Trophoblast cell (in vitro differentiated cells and primary cell): ENCODE measurements around the gene PDLIM5.
A peak's percentile ranks its signal among the peaks of the same experiment; 100 is the strongest.

ENCODE experiments used
- DNase-seq, 2 donors: peaks; one replicate each; pipeline ENCODE4 v3.0.0-alpha.2; 2016
- H2AFZ ChIP-seq: 2 replicates; pipeline ENCODE4 v1.6.1; 2013; ENCODE audit warnings: low read length, moderate library complexity, mild to moderate bottlenecking; ENCODE audit not compliant: insufficient read depth, poor library complexity
- H2AK5ac ChIP-seq: 2 replicates; pipeline ENCODE4 v1.6.1; 2013; ENCODE audit warnings: mild to moderate bottlenecking, low read length
- H2BK120ac ChIP-seq: 2 replicates; pipeline ENCODE4 v1.6.1; 2013; ENCODE audit warnings: low read length, mild to moderate bottlenecking, moderate library complexity; ENCODE audit not compliant: insufficient read depth, poor library complexity
- H2BK12ac ChIP-seq: 2 replicates; pipeline ENCODE4 v1.6.1; 2013; ENCODE audit warnings: mild to moderate bottlenecking, low read length, moderate library complexity
- H2BK5ac ChIP-seq: 2 replicates; pipeline ENCODE4 v1.6.1; 2013; ENCODE audit warnings: low read length, low read depth, moderate library complexity, mild to moderate bottlenecking; ENCODE audit not compliant: poor library complexity
- H3K14ac ChIP-seq: 2 replicates; pipeline ENCODE4 v1.6.1; 2013; ENCODE audit warnings: mild to moderate bottlenecking, low read length
- H3K18ac ChIP-seq: 2 replicates; pipeline ENCODE4 v1.6.1; 2013; ENCODE audit warnings: mild to moderate bottlenecking, low read length
- H3K23ac ChIP-seq: 2 replicates; pipeline ENCODE4 v1.6.1; 2013; ENCODE audit warnings: low read length
- H3K27ac ChIP-seq: 2 replicates; pipeline ENCODE4 v1.5.1; 2013; ENCODE audit warnings: low read depth, mild to moderate bottlenecking, inconsistent platforms, low read length, moderate library complexity
- H3K27me3 ChIP-seq: 2 replicates; pipeline ENCODE4 v1.6.1; 2013; ENCODE audit warnings: inconsistent platforms, mild to moderate bottlenecking, low read length, moderate library complexity; ENCODE audit not compliant: insufficient read depth
- H3K36me3 ChIP-seq, 2 experiments: 1 replicate in 1 of 2; 2 replicates in 1 of 2; pipeline ENCODE4 v1.6.1; 2013; ENCODE audit warnings: low read length in 2 of 2, mild to moderate bottlenecking in 2 of 2, moderate library complexity in 1 of 2; ENCODE audit not compliant: insufficient read depth in 2 of 2, control insufficient read depth in 1 of 2
- H3K4ac ChIP-seq: 2 replicates; pipeline ENCODE4 v1.6.1; 2013; ENCODE audit warnings: low read depth, mild to moderate bottlenecking, low read length, moderate library complexity
- H3K4me1 ChIP-seq, 2 experiments: 1 replicate in 1 of 2; 2 replicates in 1 of 2; pipeline ENCODE4 v1.6.1; 2013; ENCODE audit warnings: low read length in 2 of 2, mild to moderate bottlenecking in 2 of 2, moderate library complexity in 1 of 2; ENCODE audit not compliant: insufficient read depth in 2 of 2, control insufficient read depth in 1 of 2
- H3K4me2 ChIP-seq: 2 replicates; pipeline ENCODE4 v1.6.1; 2013; ENCODE audit warnings: inconsistent platforms, mild to moderate bottlenecking, low read length, moderate library complexity
- H3K4me3 ChIP-seq: 2 replicates; pipeline ENCODE4 v1.5.1; 2013; ENCODE audit warnings: mild to moderate bottlenecking, low read depth, low read length, inconsistent platforms
- H3K79me1 ChIP-seq: one replicate; pipeline ENCODE4 v1.6.1; 2013; ENCODE audit warnings: low read length
- H3K79me2 ChIP-seq: 2 replicates; pipeline ENCODE4 v1.6.1; 2013; ENCODE audit warnings: low read length, mild to moderate bottlenecking; ENCODE audit not compliant: control insufficient read depth, insufficient read depth, poor library complexity
- H3K9ac ChIP-seq: 2 replicates; pipeline ENCODE4 v1.6.1; 2013; ENCODE audit warnings: mild to moderate bottlenecking, low read length
- H3K9me3 ChIP-seq: 2 replicates; pipeline ENCODE4 v1.6.1; 2013; ENCODE audit warnings: low read depth, mild to moderate bottlenecking, control low read depth, inconsistent platforms, low read length; ENCODE audit not compliant: insufficient read depth
- H4K12ac ChIP-seq: 2 replicates; pipeline ENCODE4 v1.6.1; 2013; ENCODE audit warnings: low read depth, mild to moderate bottlenecking, low read length, moderate library complexity
- H4K8ac ChIP-seq: 2 replicates; pipeline ENCODE4 v1.6.1; 2013; ENCODE audit warnings: low read depth, mild to moderate bottlenecking, low read length, moderate library complexity
- H4K91ac ChIP-seq: one replicate; pipeline ENCODE4 v1.6.1; 2013; ENCODE audit warnings: low read depth, mild to moderate bottlenecking, low read length, moderate library complexity
- WGBS: extraction: QIAGEN DNeasy Blood & Tissue Kit; methylation state at CpG from one replicate; pipeline ENCODE4 v1.1.7; 2013; ENCODE audit warnings: missing lambda C conversion rate; ENCODE audit not compliant: insufficient read length, insufficient coverage; ENCODE audit errors: extremely low coverage; 5-methylcytosine and 5-hydroxymethylcytosine counted together

PDLIM5 gene

DNA sequence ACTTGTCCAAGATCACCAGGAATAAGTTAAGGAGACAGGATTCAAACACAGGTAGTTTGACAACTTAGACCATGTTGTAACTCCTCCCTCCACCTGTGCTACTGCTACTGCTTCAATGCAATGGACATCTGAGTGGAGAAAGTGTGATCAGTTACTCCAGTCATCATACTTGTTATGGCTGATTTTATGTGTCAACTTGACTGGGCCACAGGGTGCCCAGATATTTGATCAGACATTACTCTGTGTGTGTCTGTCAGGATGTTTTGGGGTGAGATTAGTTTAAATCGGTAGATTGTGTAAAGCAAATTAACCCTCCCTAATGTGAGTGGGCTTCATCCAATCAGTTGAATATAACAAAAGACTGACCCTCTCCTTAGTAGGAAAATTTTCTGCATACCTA is 34.8 kb upstream of the PDLIM5 start:
- H4K8ac ChIP-seq, result no peak overlapping the region
- H2AK5ac ChIP-seq, result no peak overlapping the region
- no peak overlapping the region for H3K18ac ChIP-seq
- H3K79me1 ChIP-seq, result no peaks in the 10 kb centered on the region
- H3K4ac ChIP-seq, result no peak overlapping the region
- H3K9me3 ChIP-seq, result no peaks in the 10 kb centered on the region
- H3K4me2 ChIP-seq, result no peak overlapping the region
- WGBS, result no CpG with 5 or more reads among the region's 1 CpG
- H3K27me3 ChIP-seq, result no peaks in the 10 kb centered on the region
- H3K36me3 ChIP-seq, result no peaks in the 10 kb centered on the region
- no peak overlapping the region for H2BK5ac ChIP-seq
- no peak overlapping the region for H3K23ac ChIP-seq
- H3K27ac ChIP-seq, result no peak overlapping the region
- no peak overlapping the region for H3K4me3 ChIP-seq
- H4K91ac ChIP-seq, result no peak overlapping the region
- H2BK12ac ChIP-seq, result no peak overlapping the region
- DNase-seq, result no peak
- no peak overlapping the region for H2BK120ac ChIP-seq
- no peak overlapping the region for H4K12ac ChIP-seq
- H3K9ac ChIP-seq, result no peak overlapping the region
- H2AFZ ChIP-seq, result no peak overlapping the region
- no peaks in the 10 kb centered on the region for H3K79me2 ChIP-seq
- H3K4me1 ChIP-seq, result no peaks in the 10 kb centered on the region
- no peak overlapping the region for H3K14ac ChIP-seq

DNA sequence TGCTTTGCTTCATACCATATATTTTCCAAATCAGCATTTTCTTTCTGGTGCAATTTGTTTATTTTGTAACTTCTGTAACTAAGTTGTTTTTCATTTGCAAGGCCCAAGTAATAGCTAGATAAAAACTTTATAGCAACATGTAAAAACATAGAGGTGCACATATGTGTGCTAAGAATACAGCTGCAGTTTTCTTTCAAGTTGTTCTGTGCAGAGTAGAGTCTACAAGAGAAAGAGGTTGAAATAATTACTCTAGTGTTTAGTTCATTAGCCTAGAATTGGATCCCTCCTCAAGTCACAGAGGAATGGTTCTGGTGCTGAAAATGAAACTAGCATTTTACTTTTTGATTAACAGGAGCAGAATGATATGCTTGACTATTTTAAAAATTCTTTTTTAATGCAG is 32.2 kb upstream of the PDLIM5 start:
- no peak overlapping the region for H2BK120ac ChIP-seq
- H3K27ac ChIP-seq, result no peak overlapping the region
- H4K91ac ChIP-seq, result no peak overlapping the region

DNA sequence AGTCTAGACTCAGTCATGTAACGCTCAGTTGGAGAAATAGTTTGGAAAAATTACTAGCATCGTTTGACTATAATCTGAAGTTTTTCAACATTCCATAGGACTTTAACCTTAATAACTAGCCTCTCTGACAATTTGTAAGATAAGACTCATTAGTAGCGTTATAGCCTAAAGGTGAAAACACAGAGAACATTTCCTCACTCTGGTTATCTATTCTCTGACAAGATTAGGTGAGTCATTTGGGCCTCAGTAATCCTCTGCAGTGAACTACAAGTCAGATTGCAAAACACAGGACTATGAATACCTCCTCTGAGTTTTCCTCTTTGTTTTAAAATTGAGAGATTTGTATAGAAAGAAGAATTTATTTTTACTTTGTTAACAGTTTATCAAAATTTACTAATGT is 31.8 kb upstream of the PDLIM5 start:
- no peak overlapping the region for H3K27ac ChIP-seq
- no peak overlapping the region for H2AK5ac ChIP-seq
- no peaks in the 10 kb centered on the region for H3K4me1 ChIP-seq
- no peak overlapping the region for H2BK5ac ChIP-seq
- no CpG with 5 or more reads among the region's 3 CpGs for WGBS
- no peak overlapping the region for H4K8ac ChIP-seq
- no peak overlapping the region for H3K18ac ChIP-seq
- no peak overlapping the region for H3K4me2 ChIP-seq
- H3K4me3 ChIP-seq, result no peak overlapping the region
- no peaks in the 10 kb centered on the region for H3K9me3 ChIP-seq
- no peak overlapping the region for H2BK120ac ChIP-seq
- H3K23ac ChIP-seq, result no peak overlapping the region
- H3K14ac ChIP-seq, result no peak overlapping the region
- no peak overlapping the region for H3K4ac ChIP-seq
- H3K79me2 ChIP-seq, result no peaks in the 10 kb centered on the region
- H2AFZ ChIP-seq, result no peak overlapping the region
- no peaks in the 10 kb centered on the region for H3K36me3 ChIP-seq
- no peak overlapping the region for H2BK12ac ChIP-seq
- H3K9ac ChIP-seq, result no peak overlapping the region
- no peaks in the 10 kb centered on the region for H3K79me1 ChIP-seq
- H3K27me3 ChIP-seq, result no peaks in the 10 kb centered on the region
- peak; percentile 45 to 98 for DNase-seq
- H4K91ac ChIP-seq, result no peak overlapping the region
- H4K12ac ChIP-seq, result no peak overlapping the region

More for the DNA sequence above, 32.2 kb upstream of the PDLIM5 start:
- Histone ChIP-seq H2AFZ (no peak overlapping the region), H2BK5ac (no peak overlapping the region), H3K4me2 (no peak overlapping the region), H3K79me2 (no peaks in the 10 kb centered on the region), H3K36me3 (no peaks in the 10 kb centered on the region), H3K79me1 (no peaks in the 10 kb centered on the region), H2AK5ac (no peak overlapping the region), H3K4ac (no peak overlapping the region), H3K18ac (no peak overlapping the region), H3K23ac (no peak overlapping the region), H3K14ac (no peak overlapping the region), H3K27me3 (no peaks in the 10 kb centered on the region), H2BK12ac (no peak overlapping the region), H4K8ac (no peak overlapping the region), H4K12ac (no peak overlapping the region), H3K9me3 (no peaks in the 10 kb centered on the region), H3K9ac (no peak overlapping the region), H3K4me3 (no peak overlapping the region), H3K4me1 (no peaks in the 10 kb centered on the region)
- no peak for DNase-seq

DNA sequence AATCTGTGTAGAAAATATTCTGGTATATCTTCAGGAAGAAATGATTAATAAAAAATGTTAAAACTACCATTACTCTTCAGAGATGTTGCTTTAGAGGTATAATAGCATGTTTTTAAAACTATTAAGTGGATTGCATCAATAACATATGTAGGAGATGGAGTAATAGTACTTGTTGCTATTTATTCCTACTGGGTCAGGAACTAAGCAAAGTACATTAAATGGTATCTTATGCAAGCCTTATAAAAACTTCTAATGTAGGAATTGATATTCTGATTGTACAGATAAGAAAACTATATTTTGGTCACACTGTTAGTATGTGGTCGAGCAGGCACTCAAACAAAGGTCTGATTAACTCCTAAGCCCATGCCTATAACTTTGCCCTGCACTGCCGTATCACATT is 31.4 kb upstream of the PDLIM5 start:
- no peaks in the 10 kb centered on the region for H3K4me1 ChIP-seq
- no peak overlapping the region for H3K23ac ChIP-seq
- no peak overlapping the region for H2AK5ac ChIP-seq
- H3K27ac ChIP-seq, result no peak overlapping the region
- no peak overlapping the region for H4K8ac ChIP-seq
- no peak overlapping the region for H4K91ac ChIP-seq
- H2AFZ ChIP-seq, result no peak overlapping the region
- no peaks in the 10 kb centered on the region for H3K9me3 ChIP-seq
- H3K4ac ChIP-seq, result no peak overlapping the region
- no peak overlapping the region for H4K12ac ChIP-seq
- H3K27me3 ChIP-seq, result no peaks in the 10 kb centered on the region
- H2BK5ac ChIP-seq, result no peak overlapping the region
- no peaks in the 10 kb centered on the region for H3K36me3 ChIP-seq
- no peak overlapping the region for H3K18ac ChIP-seq
- H3K4me3 ChIP-seq, result no peak overlapping the region
- no peak overlapping the region for H3K4me2 ChIP-seq
- H3K79me1 ChIP-seq, result no peaks in the 10 kb centered on the region
- H3K79me2 ChIP-seq, result no peaks in the 10 kb centered on the region
- H2BK120ac ChIP-seq, result no peak overlapping the region
- DNase-seq, result peak in 1 of 2 donors; percentile 55
- no peak overlapping the region for H2BK12ac ChIP-seq
- H3K9ac ChIP-seq, result no peak overlapping the region
- no peak overlapping the region for H3K14ac ChIP-seq
- WGBS, result no CpG with 5 or more reads among the region's 2 CpGs
